Cortex of kidney (tissue), 1 donor: ENCODE results near the gene NIPBL.
"Not testable (repeated sequence)": the region's sequence is repeated elsewhere in the genome, so short reads cannot be mapped to it uniquely, and the experiment has no call there.

Source experiments
- DNase-seq: peaks from one replicate; lab custom pipeline; 2025; lab: John Stamatoyannopoulos, UW

The NIPBL gene

DNA sequence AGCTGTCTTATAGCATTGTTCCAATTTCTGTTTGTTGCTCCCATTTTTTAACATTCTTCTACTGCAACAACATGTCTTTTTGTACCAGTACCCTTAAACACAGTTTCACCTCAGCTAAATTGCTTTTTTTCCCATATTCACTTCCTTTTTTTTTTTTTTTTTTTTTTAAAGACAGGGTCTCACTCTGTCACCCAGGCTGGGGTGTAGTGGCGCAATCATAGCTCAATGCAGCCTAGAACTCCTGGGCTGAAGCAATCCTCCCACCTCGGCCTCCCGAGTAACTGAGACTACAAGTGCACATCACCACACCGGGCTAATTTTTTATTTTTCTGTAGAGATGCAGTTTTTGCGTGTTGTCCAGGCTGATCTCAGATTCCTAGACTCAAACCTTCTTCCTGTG lies 161.3 kb downstream of the NIPBL start:
- no peak for DNase-seq

DNA sequence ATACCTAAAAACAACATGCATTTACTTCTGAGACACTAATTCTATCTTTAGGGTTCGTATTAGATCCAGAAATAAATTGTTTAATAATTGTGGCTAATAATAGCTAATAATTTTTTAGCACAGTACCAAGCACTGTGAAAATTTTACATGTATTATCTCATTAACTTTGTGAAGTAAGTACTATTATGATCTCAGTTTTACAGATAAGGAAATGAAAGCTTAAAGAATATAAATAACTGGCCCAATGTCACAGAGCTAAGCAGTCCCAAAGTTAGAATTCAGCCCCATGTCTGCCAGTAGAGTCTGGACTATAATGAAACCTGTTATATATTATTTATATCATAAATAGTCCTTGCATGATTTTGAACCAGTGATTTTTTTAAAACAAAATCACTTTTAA lies 163.3 kb downstream of the NIPBL start:
- DNase-seq: no peak

DNA sequence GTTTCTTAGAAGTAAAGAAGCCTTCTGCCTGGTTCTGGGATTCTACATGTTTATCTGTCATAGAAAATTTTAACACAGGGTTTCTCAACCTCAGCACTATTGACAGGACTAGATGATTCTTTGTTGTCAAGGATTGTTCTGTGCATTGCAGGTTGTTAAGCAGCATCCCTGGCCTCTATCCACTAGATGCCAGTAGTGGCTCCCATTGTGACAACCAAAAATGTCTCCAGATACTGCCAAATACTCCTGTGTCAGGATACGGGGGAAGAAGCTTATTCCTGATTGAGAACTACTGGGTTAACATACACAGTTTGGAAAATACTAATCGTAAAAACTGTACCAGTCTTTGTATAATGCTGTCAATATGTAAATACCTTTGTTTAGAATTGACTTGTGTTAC lies 167.1 kb downstream of the NIPBL start:
- no peak for DNase-seq

DNA sequence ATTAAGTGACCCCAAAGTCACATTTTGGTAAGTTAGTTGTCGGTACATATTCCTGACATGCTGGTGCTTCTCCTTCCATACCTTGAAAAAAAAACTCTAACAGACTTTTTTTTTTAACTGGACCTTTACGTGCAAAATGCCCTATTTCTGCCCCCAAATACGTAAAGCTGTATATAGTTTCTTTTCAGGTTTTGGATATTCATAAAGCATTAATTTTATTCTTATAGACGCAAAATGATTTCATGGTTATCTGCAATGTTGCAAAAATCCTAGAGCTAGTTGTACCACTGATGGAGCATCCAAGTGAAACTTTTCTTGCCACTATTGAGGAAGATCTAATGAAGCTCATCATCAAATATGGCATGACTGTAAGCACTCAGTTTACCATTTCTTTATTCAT lies 167.6 kb downstream of the NIPBL start:
- no peak for DNase-seq

DNA sequence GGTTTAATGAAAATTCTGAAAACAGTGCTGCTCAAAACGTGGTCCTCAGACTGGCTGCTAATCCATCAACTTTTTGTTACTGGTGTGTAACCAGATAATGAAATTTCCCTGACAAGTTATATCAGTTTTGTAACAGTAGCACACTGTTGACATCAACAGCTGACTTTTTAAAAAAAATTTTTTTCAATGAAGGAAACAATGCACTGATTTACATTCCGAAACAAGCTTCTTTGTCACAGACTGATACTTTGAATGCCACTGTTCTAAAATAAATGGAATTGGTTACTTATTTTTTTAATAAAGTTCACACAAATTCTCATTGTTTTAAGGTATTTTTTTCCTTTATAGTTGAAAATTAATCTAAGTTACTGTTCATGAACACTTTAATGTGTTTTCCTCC lies 169.1 kb downstream of the NIPBL start:
- DNase-seq: no peak

DNA sequence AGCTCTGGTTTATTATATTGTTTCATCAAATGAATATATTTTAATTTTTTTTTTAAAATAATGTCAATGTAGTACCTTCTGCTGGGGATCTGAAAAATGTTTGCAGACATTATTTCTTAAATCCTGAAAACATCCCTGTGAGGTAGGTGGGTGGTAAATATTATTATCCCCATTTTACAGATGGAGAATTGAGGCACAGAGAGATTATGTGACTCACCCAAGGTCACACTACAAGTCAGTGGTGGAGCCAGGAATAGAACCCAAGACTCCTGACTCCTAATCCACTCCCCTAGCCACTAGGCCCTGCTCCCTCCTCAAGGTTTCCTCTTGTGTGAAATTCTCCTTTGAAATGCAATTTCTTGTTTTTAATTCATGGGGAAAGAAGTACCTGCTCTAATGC lies 171.4 kb downstream of the NIPBL start:
- DNase-seq: no peak

DNA sequence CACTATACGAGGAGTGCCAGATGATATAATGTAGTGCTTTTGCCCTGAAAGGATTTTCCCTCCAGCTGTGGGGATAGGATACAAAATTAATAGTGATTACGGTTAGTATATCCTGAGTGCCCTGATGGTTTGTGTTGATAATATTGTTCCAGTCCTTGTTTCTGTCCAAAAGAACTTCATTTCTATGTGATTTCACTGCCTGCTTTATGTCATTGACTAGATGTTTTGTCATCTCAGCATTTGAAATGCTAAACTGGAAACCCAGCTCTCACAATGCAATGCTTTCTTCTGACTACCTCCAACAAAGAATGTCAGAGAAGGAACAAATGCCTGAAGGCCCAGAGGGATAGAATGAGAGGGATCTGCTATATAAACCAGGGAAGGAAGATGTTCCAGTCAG lies 177.8 kb downstream of the NIPBL start:
- no peak for DNase-seq

DNA sequence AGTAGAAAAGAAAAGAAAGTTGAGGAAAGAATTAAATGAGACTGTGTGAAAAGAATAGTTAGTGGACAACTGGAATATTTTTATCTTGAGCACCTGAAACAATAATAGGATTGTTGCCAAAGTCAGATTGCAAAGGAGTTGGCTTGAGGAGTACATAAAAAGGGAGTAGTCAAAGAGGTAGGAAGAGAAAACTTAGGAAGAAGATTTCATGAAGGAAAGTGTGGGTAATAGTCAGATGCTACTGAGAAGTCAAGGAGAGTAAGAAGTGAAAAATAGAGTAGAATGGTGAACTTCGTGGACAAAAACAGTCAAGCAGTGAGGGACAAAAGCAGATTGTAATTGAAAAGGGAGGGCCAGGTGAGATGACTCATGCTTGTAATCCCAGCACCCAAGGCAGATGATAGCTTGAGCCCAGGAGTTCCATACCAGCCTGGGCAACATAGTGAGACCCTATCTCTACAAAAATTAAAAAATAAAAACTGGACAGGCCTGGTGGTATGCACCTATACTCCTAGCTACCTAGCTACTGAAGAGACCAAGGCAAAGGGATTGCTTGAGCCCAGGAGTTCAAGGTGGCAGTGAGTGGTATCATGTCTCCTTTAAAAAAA lies 178.9 kb downstream of the NIPBL start:
- no peak for DNase-seq

DNA sequence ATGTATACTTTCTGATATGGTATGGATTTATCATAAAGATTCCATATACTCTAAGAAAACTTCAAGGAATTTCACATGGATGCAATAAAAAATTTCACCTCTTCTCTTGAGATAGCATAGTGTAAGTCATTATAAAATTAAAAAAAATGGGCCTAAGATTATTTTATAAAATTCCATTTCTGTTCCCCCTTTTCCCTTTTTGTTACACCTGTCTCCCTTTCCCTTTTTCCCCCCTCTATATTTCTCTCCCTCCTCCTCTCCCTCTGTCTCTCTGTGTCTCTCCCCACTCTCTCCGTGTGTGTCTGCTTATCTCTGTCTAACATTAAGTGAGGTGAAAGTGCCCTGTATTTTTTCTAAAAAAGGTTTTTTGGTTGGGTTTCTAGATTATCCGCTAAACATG lies 180.2 kb downstream of the NIPBL start:
- DNase-seq: no peak

DNA sequence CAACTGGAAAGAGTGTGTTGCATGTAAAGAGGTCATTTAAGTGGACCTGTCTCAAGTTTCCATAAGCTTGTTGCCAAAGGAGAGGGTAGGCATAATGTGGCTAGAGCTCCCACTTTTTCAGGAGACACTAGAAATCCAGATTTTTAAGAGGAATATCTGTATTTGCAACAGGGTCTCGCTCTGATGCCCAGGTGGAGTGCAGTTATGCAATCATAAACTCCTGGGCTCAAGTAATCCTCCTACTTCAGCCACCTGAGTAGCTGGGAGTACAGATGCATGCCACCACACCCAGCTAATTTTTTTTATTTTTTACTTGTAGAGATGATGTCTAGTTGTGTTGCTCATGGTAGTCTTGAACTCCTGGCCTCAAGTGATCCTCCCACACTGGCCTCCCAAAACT lies 183.5 kb downstream of the NIPBL start:
- DNase-seq: no peak

DNA sequence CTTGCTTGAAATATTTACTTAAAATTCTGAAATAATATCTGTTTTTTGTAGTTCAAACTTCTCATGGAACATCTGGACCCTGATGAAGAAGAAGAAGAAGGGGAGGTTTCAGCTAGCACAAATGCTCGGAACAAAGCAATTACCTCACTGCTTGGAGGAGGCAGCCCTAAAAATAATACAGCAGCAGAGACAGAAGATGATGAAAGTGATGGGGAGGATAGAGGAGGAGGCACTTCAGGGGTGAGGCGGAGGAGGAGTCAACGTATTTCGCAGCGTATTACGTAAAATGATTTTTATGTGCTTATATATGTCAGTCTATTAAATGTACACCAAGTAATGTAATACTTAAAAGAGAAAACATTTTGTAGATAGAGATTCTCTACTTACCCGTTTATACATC lies 187.2 kb downstream of the NIPBL start:
- DNase-seq: no peak

DNA sequence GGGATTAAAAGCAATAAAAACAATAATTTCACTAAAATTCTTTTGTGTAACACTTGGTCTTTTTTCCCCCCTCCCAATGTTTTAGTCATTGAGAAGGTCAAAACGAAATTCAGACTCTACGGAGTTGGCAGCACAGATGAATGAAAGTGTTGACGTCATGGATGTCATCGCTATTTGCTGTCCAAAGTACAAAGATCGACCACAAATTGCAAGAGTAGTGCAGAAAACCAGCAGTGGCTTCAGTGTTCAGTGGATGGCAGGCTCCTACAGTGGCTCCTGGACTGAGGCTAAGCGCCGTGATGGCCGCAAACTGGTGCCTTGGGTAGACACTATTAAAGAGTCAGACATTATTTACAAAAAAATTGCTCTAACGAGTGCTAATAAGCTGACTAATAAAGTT lies 187.9 kb downstream of the NIPBL start:
- DNase-seq: no peak

DNA sequence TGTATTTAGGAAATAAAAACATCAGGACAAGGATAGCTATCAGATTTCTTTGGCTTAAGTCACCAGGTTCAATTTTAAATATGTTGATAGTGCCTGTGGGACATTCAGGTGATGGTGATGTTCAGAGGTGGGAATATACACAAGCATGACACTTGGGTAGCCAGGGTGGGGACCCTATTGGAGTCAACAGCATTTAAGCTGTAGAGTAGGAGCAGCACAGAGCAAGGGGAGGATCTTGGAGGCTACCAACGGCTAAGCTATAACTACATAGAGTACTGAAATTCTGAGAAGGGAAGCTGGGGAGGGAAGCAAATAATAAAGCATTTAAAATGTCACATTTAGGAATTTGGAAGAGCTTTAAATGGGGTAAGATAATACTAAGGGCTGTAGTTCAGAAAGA lies 194.9 kb downstream of the NIPBL start:
- no peak for DNase-seq

DNA sequence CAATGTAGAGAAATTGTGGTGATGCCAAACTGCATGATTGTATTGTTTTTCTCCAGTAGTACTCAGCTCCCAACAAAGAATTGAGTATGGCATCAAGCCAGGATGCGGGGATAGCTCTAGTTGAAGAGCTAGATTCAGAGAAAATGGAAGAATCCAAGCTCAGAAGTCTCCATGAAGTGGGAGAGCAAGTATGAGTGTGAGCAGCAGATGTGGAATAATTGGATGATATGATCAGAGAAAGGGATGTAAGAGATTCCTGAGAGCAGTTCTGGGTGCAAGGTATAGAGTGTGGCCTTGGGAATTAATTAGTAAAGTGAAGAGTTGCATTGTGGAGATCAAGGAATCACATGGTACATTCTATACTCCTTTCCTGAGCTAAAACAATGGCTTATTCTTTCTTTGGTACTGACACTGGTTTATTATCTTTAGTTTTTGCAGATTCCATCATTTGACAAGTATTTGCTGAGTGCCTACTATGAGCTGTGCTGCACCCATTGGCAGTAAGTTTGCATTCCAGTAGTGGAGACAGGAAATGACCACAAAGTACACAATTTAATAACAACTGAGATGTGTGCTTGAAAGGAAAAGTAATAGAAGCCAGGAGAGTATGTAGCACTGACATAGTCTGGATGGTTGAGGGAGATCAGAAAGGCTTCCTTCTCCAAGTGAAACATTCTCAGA lies 195.5 kb downstream of the NIPBL start:
- no peak for DNase-seq

DNA sequence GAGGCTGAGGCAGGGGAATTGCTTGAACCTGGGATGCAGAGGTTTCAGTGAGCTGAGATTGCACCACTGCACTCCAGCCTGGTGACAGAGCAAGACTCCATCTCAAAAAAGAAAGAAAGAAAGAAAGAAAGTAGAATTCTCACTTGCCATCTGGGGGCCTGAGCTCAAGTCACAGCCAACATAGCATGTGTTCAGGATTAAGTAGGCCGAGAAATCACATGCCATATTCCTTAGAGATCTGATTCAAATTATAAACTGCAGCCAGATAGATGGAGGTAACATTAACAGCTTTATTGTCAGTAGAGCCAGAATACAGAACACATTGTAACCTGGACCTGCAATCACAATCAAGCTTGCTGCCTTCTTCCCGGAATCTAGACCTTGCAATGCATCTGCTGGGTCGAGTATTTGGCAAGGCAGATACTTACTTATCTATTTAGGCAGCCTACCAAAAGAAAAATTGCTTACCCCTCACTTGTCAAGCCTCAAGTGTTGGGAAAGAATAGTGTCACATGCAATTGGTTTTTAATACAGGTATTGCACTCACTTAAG lies 198.9 kb downstream of the NIPBL start:
- no peak for DNase-seq

DNA sequence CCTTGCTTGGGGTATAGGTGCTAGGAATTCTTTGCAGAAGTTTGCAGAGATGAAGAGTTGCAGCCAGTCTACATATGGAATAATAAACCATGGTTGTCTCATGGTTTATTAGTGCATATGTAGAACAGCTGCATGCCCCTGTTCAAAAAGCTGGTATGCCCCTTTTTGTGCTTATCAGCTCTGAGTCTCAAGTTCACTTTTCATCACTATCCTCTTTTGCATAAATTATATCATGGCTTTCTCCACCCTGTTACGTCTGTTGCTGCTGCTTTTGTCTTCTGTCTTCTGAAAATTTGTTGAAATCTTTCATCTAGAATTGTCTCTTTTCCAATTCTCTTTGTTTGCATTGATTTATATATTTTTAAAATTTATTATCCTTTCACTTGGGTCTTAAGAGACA lies 200.6 kb downstream of the NIPBL start:
- DNase-seq: no peak

DNA sequence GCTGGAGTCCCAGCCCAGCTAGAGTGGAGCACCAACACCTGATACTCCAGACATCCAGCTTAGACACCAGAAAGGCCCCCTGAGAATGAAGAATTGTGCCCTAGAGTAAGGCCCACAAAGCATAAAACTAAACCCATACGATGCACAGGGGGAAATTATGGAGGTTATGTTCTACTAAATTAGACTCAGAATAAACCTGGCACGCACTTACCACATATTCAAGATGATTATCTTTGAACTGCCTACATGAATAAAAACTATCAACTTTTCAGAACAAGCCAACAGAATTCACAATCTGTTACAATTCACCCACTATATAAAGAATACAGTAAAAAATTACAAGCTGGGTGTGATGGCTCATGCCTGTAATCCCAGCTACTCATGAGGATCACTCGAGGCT lies 204.1 kb downstream of the NIPBL start:
- no peak for DNase-seq

DNA sequence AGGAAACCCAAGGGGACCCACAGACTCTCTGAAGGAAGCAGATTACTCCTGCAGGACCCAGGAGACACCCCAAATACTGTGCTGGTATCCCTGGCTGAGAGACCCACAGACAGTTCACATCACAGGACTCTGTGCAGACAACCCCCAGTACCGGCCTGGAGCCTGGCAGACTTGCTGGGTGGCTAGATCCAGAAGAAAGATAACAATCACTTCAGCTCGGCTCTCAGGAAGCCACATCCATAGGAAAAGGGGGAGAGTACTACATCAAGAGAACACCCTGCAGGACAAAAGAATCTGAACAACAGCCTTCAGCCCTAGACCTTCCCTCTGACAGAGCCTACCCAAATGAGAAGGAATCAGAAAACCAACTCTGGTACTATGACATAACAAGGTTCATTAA lies 206.4 kb downstream of the NIPBL start:
- DNase-seq: not testable (repeated sequence)

DNA sequence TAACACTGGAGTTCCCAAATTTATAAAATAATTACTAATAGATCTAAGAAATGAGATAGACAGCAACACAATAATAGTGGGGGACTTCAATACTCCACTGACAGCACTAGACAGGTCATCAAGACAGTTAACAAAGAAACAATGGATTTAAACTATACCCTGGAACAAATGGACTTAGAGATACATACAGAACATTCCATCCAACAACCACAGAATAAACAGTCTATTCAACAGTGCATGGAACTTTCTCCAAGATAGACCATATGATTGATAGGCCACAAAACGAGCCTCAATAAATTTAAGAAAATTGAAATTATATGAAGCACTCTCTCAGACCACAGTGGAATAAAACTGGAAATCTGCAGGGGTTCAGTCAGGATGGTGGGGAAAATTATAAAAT lies 209.5 kb downstream of the NIPBL start:
- not testable (repeated sequence) for DNase-seq

DNA sequence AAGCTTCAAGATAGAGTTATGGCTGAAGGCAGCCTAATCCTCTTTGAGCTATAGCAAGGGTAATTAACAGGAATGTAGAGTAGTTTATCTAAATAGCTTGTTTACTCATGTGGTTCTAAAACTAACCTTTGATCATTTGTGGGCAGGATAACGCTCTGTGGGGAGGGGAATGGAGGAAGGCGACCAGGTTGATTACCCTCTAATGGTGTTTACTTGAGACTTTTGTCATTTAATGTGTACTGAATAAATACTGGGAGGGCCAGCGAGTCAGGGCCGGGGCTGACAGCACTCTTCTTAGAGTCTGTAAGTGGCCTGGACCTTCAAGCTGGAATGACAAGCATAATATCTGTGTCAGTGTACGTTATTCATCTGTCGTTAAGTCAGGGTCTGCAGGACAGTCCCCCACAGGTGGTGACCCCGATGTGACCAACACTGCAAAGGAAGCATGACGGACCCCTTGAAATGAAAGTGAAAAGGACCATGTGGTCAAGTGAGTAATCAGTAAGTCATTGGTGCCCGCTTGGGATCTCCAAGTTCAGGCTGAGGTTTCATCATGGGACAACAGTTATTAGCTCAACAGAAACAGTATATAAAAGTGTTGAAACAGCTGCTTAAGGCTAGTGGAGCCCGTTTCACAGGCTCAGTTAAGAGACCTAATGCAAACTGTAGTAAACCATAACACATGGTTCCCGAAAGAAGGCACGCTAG lies 210.1 kb downstream of the NIPBL start:
- DNase-seq: no peak

DNA sequence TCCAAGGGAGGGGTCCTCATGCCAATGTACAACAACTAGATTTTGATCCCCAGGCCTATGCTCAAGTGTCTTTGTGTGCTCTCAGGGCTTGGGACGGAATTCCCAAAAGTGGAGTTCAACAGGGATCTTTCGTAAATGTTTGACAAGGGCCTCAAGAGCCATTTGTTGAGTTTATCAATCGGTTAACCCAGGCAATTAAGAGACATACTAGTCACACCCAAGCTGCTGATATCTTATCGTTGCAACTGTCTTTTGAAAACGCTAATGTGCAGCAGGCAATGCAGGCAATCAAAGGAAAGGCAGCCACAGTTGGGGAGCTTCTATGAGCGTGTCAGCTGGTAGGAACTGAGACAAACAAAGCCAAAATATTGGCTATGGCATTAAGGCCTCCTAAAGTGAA lies 211.4 kb downstream of the NIPBL start:
- DNase-seq: no peak

DNA sequence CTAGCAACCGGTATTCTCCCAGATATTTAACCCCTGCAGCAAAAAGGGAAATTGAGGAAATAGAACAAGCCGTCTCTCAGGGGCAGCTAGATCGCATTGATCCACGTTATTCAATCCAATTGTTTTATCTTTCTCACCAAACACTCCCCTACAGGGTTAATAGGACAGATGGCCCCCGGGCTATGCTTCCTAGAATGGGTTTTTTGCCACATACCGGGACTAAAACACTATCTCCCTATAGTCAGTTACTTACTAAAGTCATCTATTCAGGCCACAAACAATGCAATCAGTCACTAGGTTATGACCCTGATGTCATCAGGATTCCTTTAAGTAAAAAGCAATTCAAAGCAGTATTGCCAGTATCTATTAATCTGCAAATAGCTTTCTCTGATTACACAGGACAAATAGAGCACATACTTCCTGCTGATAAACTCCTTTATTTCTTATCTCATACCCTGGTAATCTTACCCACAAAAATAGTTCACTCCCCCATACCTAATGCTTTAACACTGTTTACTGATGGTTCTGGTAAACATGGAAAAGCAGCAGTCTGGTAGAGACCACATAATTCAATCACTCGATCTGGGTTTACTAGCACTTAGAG lies 213.7 kb downstream of the NIPBL start:
- DNase-seq: no peak

DNA sequence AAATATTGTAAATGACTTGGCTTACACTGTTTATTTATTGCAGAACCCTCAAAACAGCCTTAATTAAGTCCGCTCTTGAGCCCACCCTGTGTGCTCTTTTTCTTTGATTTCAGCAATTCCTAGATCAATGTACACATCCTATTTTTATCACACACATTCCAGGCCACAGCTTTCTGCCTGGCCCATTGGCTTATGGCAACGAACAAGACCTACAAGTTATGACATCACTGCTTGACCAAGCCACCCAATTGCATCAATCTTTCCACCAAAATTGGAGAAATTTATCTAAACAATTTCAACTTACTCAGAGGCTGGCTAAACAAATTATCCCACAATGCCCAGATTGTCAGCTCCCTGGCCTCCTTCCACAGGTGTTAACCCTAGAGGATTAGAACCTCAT lies 214.2 kb downstream of the NIPBL start:
- no peak for DNase-seq
